K562 (cell line): ENCODE data around the gene HYAL1. TPM values are rescaled to one million over a fixed set of nuclear protein-coding genes. Genes with fewer than 3 reads are reported as not detected.
A peak's percentile ranks its signal among the peaks of the same experiment; 100 is the strongest.

ENCODE experiments used
- CREBBP ChIP-seq: IDR thresholded peaks from one replicate; pipeline ENCODE4 v1.6.1; 2012; ENCODE audit warnings: low read depth, mild to moderate bottlenecking, control low read depth, inconsistent platforms, low read length
- ETV6 ChIP-seq, 3 experiments: fragments of 150-350 bp in 1 of 3; sonication (generic) in 1 of 3; formaldehyde crosslinking in 1 of 3; IDR thresholded peaks; 2 replicates each; pipeline versions ENCODE4 v1.6.1 to v1.8.0; 2014 to 2022; ENCODE audit warnings: borderline replicate concordance in 2 of 3, low read depth in 2 of 3, antibody characterized with exemption in 1 of 3, low read length in 1 of 3, mild to moderate bottlenecking in 1 of 3, missing genetic modification reagents in 1 of 3
- HES1 ChIP-seq: fragments of 450-650 bp; IDR thresholded peaks from 2 replicates; pipeline ENCODE4 v1.6.1; 2016; ENCODE audit warnings: low read depth, mild to moderate bottlenecking, moderate library complexity
- HNRNPK ChIP-seq: fragments of 200-400 bp; formaldehyde crosslinking; IDR thresholded peaks from one replicate; pipeline ENCODE4 v1.6.1; 2018; ENCODE audit warnings: mild to moderate bottlenecking, low read depth, low read length; ENCODE audit not compliant: poor library complexity, severe bottlenecking
- MBD2 ChIP-seq: sonication (generic); IDR thresholded peaks from 2 replicates; pipeline ENCODE4 v1.6.1; 2016; ENCODE audit warnings: low read depth, borderline replicate concordance
- MLLT1 ChIP-seq, 2 experiments: fragments of 450-650 bp; IDR thresholded peaks; 2 replicates each; pipeline ENCODE4 v1.6.1; 2016
- PHF20 ChIP-seq: fragments of 450-650 bp; IDR thresholded peaks from 2 replicates; pipeline ENCODE4 v1.6.1; 2018; ENCODE audit not compliant: partially characterized antibody
- PHF8 ChIP-seq: fragments of 200-600 bp; sonication (generic); IDR thresholded peaks from 2 replicates; pipeline ENCODE4 v1.6.1; 2012; ENCODE audit warnings: mixed run types, mild to moderate bottlenecking, inconsistent platforms, low read length, moderate library complexity, borderline replicate concordance
- POLR2G ChIP-seq: fragments of 200-400 bp; formaldehyde crosslinking; IDR thresholded peaks from 2 replicates; pipeline ENCODE4 v1.6.1; 2017; ENCODE audit warnings: low read depth, mild to moderate bottlenecking, antibody characterized with exemption, low read length, moderate library complexity
- PRPF4 ChIP-seq: fragments of 200-400 bp; formaldehyde crosslinking; IDR thresholded peaks from one replicate; pipeline ENCODE4 v1.6.1; 2017; ENCODE audit warnings: low read length, low read depth, mild to moderate bottlenecking; ENCODE audit not compliant: insufficient read depth, poor library complexity, severe bottlenecking
- SMARCC2 ChIP-seq: fragments of 450-650 bp; IDR thresholded peaks from 2 replicates; pipeline ENCODE4 v1.6.1; 2017; ENCODE audit warnings: antibody characterized with exemption, moderate library complexity, mild to moderate bottlenecking, low read depth
- TAF1 ChIP-seq: IDR thresholded peaks from 2 replicates; pipeline ENCODE4 v1.6.1; 2011; ENCODE audit warnings: mild to moderate bottlenecking, low read length, moderate library complexity; ENCODE audit not compliant: insufficient read depth, control insufficient read depth, severe bottlenecking; ENCODE audit errors: extremely low read depth
- TAF7 ChIP-seq: fragments of 450-650 bp; IDR thresholded peaks from 2 replicates; pipeline ENCODE4 v1.6.1; 2016; ENCODE audit warnings: missing genetic modification characterization, missing compliant biosample characterization
- TBP ChIP-seq: optimal IDR thresholded peaks from 2 replicates; pipeline ENCODE3; 2011; ENCODE audit warnings: low read depth, low read length, improper control_type of control experiment
- WHSC1 ChIP-seq: IDR thresholded peaks from one replicate; pipeline ENCODE4 v1.6.1; 2012; ENCODE audit warnings: low read length, control low read depth, inconsistent platforms
- XRCC3 ChIP-seq: fragments of 450-650 bp; IDR thresholded peaks from 2 replicates; pipeline ENCODE4 v1.6.1; 2017; ENCODE audit warnings: mild to moderate bottlenecking, moderate library complexity
- ZFP1 ChIP-seq: fragments of 450-650 bp; formaldehyde crosslinking; IDR thresholded peaks from 2 replicates; pipeline ENCODE4 v1.4.0; 2020; ENCODE audit warnings: mild to moderate bottlenecking, mixed read lengths
- ZNF592 ChIP-seq: fragments of 450-650 bp; IDR thresholded peaks from 2 replicates; pipeline ENCODE4 v1.6.1; 2017; ENCODE audit warnings: antibody characterized with exemption, mild to moderate bottlenecking
- polyA plus RNA-seq, 8 experiments: library from polyadenylated mRNA; depleted of rRNA in 4 of 8; stranded (reverse) in 5 of 8; unstranded in 3 of 8; fragments of >200 nt; fragmentation: Nextera tagmentation in 2 of 8; fragmentation: Illumina TruSeq in 1 of 8; extraction: Ambion mirVana in 2 of 8; extraction: Trizol in 1 of 8; gene quantifications; 2 replicates each; pipeline versions ENCODE4 v1.2.1 to v1.2.3, GENCODE V29; 2011 to 2014; ENCODE audit warnings: inconsistent platforms in 1 of 8, missing spikeins in 1 of 8
- total RNA-seq, 7 experiments: library from RNA; depleted of rRNA in 6 of 7; stranded (reverse); fragments of >200 nt in 6 of 7; fragmentation: Illumina TruSeq in 2 of 7; extraction: Trizol in 2 of 7; gene quantifications; 2 replicates each; pipeline versions ENCODE4 v1.2.1 to v1.2.3, GENCODE V29; 2011 to 2021; ENCODE audit warnings: low replicate concordance in 1 of 7
- TF ChIP-seq, protein P1 (sequence below), 3 experiments: fragments of 200-800 bp in 1 of 3; sonication (Bioruptor generic) in 1 of 3; sonication (generic) in 1 of 3; formaldehyde crosslinking in 1 of 3; IDR thresholded peaks; 2 replicates each; pipeline versions ENCODE4 v1.6.1 to v1.8.0; 2016 to 2022; ENCODE audit warnings: mild to moderate bottlenecking in 2 of 3, missing compliant biosample characterization in 2 of 3, missing genetic modification characterization in 2 of 3, missing genetic modification reagents in 1 of 3

Gene HYAL1
- total and polyA plus RNA-seq, 9 of the 15 experiments (the other 6 are each of a cell fraction or from before 2014, with no cell fraction given) = 1.4 to 8.5 (median 4.7) TPM

DNA sequence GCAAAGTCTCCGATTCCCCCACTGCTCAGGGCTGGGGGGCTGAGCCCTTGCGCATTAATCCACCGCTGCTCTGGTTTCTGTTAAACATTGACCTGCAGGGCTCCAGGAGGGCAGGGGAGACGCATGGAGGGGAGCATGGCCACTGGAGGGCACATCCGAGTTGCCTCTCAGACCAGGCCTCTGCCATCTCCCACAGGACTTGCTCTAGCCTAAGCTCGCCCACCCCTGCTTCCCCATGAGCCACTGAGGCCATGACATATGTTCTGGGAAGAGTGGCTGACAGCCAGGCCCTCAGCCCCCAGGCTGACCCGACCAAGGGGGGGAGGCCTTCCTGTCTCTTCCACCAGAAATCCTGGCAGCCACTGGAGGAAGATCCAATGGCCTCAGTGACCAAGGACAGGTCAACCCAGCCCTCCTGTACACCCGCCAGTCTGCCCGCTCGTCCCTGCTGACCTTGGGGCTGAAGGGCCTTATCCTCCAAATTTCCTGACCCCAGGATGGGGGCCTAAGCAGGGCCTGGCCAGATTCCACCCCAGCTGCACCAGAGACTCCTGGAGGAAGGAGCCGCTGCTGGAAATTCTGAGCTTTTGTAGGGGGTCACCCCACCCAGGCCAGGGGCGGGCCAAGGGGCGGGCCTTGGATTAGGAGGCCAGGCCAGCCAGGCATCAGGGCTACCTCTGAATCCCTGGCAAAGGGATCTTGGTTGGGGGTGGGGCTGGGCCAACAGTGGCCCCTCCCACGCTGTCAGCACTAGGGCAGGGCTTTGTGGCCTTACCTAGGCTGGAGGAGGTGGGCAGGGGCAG, at the start of gene HYAL1 (continued):
- TF ChIP-seq ZNF592 (peak; percentile 48), WHSC1 (no peak), HES1 (no peak), TAF7 (tag) (no peak), MLLT1 (IDR thresholded peaks at IDR 0.05) (no peak), XRCC3 (no peak), SMARCC2 (no peak), TBP (peak; percentile 85), PHF20 (no peak), POLR2G (peak; percentile 80), ZFP1 (CRISPR knock-in tag) (no peak), CREBBP (no peak), TAF1 (peak; percentile 43), MBD2 (0 out of 2 replicates have a peak, but pooled peaks have one; percentile 23), HNRNPK (no peak), PRPF4 (no peak), PHF8 (peak; percentile 63; the same call in 1 of the 2 replicates), ETV6 (IDR thresholded peaks at IDR 0.05; ENCODE audit: borderline replicate concordance in 1 of 2, low read depth in 2 of 2, low read length in 1 of 2) (no peak), ETV6 (CRISPR knock-in tag; IDR thresholded peaks at IDR 0.05; ENCODE audit: borderline replicate concordance) (no peak)
- TF ChIP-seq, protein P1, sequence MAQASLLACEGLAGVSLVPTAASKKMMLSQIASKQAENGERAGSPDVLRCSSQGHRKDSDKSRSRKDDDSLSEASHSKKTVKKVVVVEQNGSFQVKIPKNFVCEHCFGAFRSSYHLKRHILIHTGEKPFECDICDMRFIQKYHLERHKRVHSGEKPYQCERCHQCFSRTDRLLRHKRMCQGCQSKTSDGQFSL (CRISPR knock-in tag; IDR thresholded peaks at IDR 0.05) = 0 out of 2 replicates have a peak, but pooled peaks have one; percentile 32
- TF ChIP-seq, protein P1 (tag; IDR thresholded peaks at IDR 0.05) = no peak
